IgD-negative memory B cell (primary cell): ENCODE results near the gene FAM209B. TPM values are rescaled to one million over a fixed set of nuclear protein-coding genes. Genes with fewer than 3 reads are reported as not detected.
"Not testable (repeated sequence)": the region's sequence is repeated elsewhere in the genome, so short reads cannot be mapped to it uniquely, and the experiment has no call there.

Experiments used
- H3K27ac Mint-ChIP-seq, 3 donors: one replicate each; pipeline ENCODE4 v1.8.0; 2020 to 2022; ENCODE audit warnings: mild to moderate bottlenecking in 3 of 3, mixed read lengths in 3 of 3, moderate library complexity in 1 of 3
- H3K27me3 Mint-ChIP-seq: one replicate; pipeline ENCODE4 v1.8.0; 2021; ENCODE audit warnings: mixed read lengths
- H3K36me3 Mint-ChIP-seq: one replicate; pipeline ENCODE4 v1.8.0; 2020; ENCODE audit warnings: mild to moderate bottlenecking, mixed read lengths
- H3K4me1 Mint-ChIP-seq, 3 donors: one replicate each; pipeline ENCODE4 v1.8.0; 2020 to 2022; ENCODE audit warnings: mixed read lengths in 3 of 3, mild to moderate bottlenecking in 1 of 3
- H3K4me3 Mint-ChIP-seq, 4 donors: one replicate each; pipeline ENCODE4 v1.8.0; 2020 to 2022; ENCODE audit warnings: mild to moderate bottlenecking in 4 of 4, mixed read lengths in 4 of 4, moderate library complexity in 3 of 4
- H3K9me3 Mint-ChIP-seq, 3 donors: one replicate each; pipeline ENCODE4 v1.8.0; 2020 to 2021; ENCODE audit warnings: mixed read lengths in 3 of 3, mild to moderate bottlenecking in 1 of 3
- polyA plus RNA-seq: library from polyadenylated mRNA; unstranded; fragments of 300-500 nt; fragmentation: Illumina TruSeq; gene quantifications from one replicate; pipeline ENCODE4 v1.2.3, GENCODE V29; 2021

Gene FAM209B
- polyA plus RNA-seq, 1 donor from 2014 or later, result 0.38 TPM

- not testable (repeated sequence) for H3K4me3 Mint-ChIP-seq, H3K4me1 Mint-ChIP-seq, H3K9me3 Mint-ChIP-seq, H3K27me3 Mint-ChIP-seq, H3K36me3 Mint-ChIP-seq, H3K27ac Mint-ChIP-seq
Observed at GRCh38 chr20:56564526-56564925, 31.5 kb downstream of the FAM209B start.

GRCh38 chr20:56565511-56565910, 32.5 kb downstream of the FAM209B start:
- H3K27ac Mint-ChIP-seq, result no peak overlapping the region
- H3K36me3 Mint-ChIP-seq, result peaks cover 5% of the 10 kb centered on the region
- no peaks in the 10 kb centered on the region for H3K4me1 Mint-ChIP-seq
- H3K27me3 Mint-ChIP-seq, result peaks cover 2% of the 10 kb centered on the region
- no peak overlapping the region for H3K4me3 Mint-ChIP-seq
- no peaks in the 10 kb centered on the region for H3K9me3 Mint-ChIP-seq

DNA sequence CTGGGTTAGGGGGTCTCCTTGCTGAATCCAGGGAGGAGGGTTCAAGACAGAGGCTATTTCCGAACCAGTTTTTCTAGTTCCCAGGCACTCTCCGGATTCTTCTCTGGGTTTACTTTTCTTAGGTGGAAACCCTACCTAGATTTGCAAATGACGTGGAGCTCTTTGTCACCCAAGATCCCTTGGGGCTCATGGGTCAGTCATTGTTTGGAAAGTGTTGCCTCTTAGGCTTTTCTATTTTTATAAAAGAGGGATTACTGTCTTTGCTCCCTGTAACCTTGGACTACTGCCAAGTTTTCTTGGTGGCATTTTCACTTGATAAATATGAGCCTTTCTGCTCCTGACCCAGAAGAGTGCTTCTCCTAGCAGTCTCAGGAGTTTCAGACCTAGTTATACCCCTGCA, 33.6 kb downstream of the FAM209B start:
- no peaks in the 10 kb centered on the region for H3K9me3 Mint-ChIP-seq
- H3K27ac Mint-ChIP-seq, result no peak overlapping the region
- H3K36me3 Mint-ChIP-seq, result peaks cover 5% of the 10 kb centered on the region
- H3K4me1 Mint-ChIP-seq, result no peaks in the 10 kb centered on the region
- peaks cover 5% of the 10 kb centered on the region for H3K27me3 Mint-ChIP-seq
- no peak overlapping the region for H3K4me3 Mint-ChIP-seq

DNA sequence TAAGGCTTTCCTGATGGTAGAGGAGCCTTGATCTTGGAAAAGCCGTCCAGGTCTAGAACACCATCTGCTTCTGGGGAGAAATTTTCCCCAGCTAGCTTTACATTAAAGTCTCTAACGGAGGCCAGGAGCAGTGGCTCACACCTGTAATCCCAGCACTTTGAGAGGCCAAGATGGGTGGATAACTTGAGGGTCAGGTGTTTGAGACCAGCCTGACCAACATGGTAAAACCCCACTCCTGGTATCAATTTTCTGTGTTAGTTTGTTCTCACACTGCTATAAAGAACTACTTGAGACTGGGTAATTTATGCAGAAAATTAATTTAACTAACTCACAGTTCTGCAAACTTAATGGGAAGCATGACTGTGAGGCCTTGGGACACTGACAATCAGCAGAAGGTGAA, 37.8 kb downstream of the FAM209B start:
- Mint-ChIP-seq H3K4me3 (no peak overlapping the region), H3K9me3 (no peaks in the 10 kb centered on the region), H3K36me3 (peaks cover 10% of the 10 kb centered on the region), H3K27ac (no peak overlapping the region), H3K4me1 (no peaks in the 10 kb centered on the region), H3K27me3 (peaks cover 7% of the 10 kb centered on the region)

DNA sequence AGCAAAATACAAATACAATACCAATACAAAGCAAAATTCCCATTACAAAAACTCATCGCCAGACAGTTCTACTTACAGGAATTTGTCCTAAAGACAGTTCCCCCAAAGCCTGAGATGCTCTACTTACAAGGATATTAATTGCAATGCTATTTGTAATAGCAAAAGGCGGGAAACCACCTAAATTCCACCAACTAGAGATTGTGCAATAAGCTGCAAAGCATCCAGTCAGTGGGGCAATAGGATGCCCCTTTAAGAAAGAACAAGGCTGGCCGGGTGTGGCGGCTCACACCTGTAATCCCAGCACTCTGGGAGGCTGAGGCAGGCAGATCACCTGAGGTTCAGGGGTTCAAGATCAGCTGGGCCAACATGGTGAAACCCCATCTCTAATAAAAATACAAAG, 39.1 kb downstream of the FAM209B start:
- no peak overlapping the region for H3K4me3 Mint-ChIP-seq
- peaks cover 7% of the 10 kb centered on the region for H3K27me3 Mint-ChIP-seq
- no peaks in the 10 kb centered on the region for H3K4me1 Mint-ChIP-seq
- peaks cover 0 to 1% (median 0%) of the 10 kb centered on the region in 3 donors for H3K9me3 Mint-ChIP-seq
- H3K36me3 Mint-ChIP-seq, result peaks cover 9% of the 10 kb centered on the region
- no peak overlapping the region for H3K27ac Mint-ChIP-seq

GRCh38 chr20:56573986-56574385, 40.9 kb downstream of the FAM209B start:
- peaks cover 11% of the 10 kb centered on the region for H3K27me3 Mint-ChIP-seq
- peaks cover 0 to 1% (median 0%) of the 10 kb centered on the region in 3 donors for H3K9me3 Mint-ChIP-seq
- no peak overlapping the region for H3K4me3 Mint-ChIP-seq
- peaks cover 9% of the 10 kb centered on the region for H3K36me3 Mint-ChIP-seq
- H3K4me1 Mint-ChIP-seq, result no peaks in the 10 kb centered on the region
- no peak overlapping the region for H3K27ac Mint-ChIP-seq

DNA sequence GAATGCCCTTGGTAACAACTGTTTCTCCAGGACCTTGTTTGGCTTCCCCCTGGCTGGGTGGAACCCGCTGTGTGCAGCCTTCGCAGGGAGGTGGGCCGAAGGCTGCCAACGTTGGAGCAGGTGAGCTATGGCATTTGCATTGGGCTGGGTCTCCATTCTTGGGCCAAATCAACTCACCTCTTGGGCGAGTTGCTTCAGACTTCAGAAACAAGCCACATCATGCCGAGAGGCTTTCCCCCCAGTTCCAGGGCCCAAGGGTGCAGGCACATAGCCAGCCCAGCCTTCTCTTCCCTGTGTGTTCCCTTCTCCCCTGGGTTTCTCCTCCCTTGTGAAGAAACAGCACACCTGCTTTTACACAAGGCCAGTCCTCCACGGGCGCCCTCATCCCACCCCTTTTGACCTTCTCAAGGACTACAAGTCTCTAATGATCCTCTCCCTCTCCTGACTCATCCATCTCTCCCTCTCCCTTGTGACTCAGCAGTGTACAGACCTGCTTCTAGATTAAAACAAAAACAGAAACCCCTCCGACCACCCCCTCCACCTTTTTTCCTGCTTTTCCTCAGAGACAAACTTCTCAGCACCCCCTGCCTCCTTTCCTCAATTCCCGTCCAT, 41.6 kb downstream of the FAM209B start:
- Mint-ChIP-seq H3K27ac (no peak overlapping the region), H3K9me3 (peaks cover 0 to 1% (median 0%) of the 10 kb centered on the region in 3 donors), H3K4me1 (no peaks in the 10 kb centered on the region), H3K4me3 (no peak overlapping the region), H3K27me3 (peaks cover 11% of the 10 kb centered on the region), H3K36me3 (peaks cover 9% of the 10 kb centered on the region)

- H3K4me3 Mint-ChIP-seq, result no peak overlapping the region
Observed at GRCh38 chr20:56575157-56575556, 42.1 kb downstream of the FAM209B start.

GRCh38 chr20:56575961-56576360, 42.9 kb downstream of the FAM209B start:
- H3K27ac Mint-ChIP-seq, result peak overlapping the region in 1 of 3 donors; percentile 38
- peaks cover 0 to 1% (median 0%) of the 10 kb centered on the region in 3 donors for H3K9me3 Mint-ChIP-seq
- H3K4me1 Mint-ChIP-seq, result no peaks in the 10 kb centered on the region
- H3K36me3 Mint-ChIP-seq, result peaks cover 9% of the 10 kb centered on the region
- H3K4me3 Mint-ChIP-seq, result no peak overlapping the region
- peaks cover 11% of the 10 kb centered on the region for H3K27me3 Mint-ChIP-seq

More at GRCh38 chr20:56575157-56575556, 42.1 kb downstream of the FAM209B start:
- H3K36me3 Mint-ChIP-seq, result peaks cover 9% of the 10 kb centered on the region
- H3K4me1 Mint-ChIP-seq, result no peaks in the 10 kb centered on the region
- peaks cover 0 to 1% (median 0%) of the 10 kb centered on the region in 3 donors for H3K9me3 Mint-ChIP-seq
- H3K27ac Mint-ChIP-seq, result no peak overlapping the region
- peaks cover 9% of the 10 kb centered on the region for H3K27me3 Mint-ChIP-seq

GRCh38 chr20:56579301-56579710, 46.3 kb downstream of the FAM209B start:
- H3K36me3 Mint-ChIP-seq, result peaks cover 6% of the 10 kb centered on the region
- H3K27ac Mint-ChIP-seq, result no peak overlapping the region
- no peak overlapping the region for H3K4me3 Mint-ChIP-seq
- H3K4me1 Mint-ChIP-seq, result no peaks in the 10 kb centered on the region
- peaks cover 0 to 1% (median 0%) of the 10 kb centered on the region in 3 donors for H3K9me3 Mint-ChIP-seq
- H3K27me3 Mint-ChIP-seq, result peaks cover 12% of the 10 kb centered on the region

GRCh38 chr20:56580226-56580625, 47.2 kb downstream of the FAM209B start:
- no peaks in the 10 kb centered on the region for H3K4me1 Mint-ChIP-seq
- no peak overlapping the region for H3K4me3 Mint-ChIP-seq
- H3K27me3 Mint-ChIP-seq, result peaks cover 12% of the 10 kb centered on the region
- no peak overlapping the region for H3K27ac Mint-ChIP-seq
- peaks cover 0 to 1% (median 0%) of the 10 kb centered on the region in 3 donors for H3K9me3 Mint-ChIP-seq
- peaks cover 4% of the 10 kb centered on the region for H3K36me3 Mint-ChIP-seq

DNA sequence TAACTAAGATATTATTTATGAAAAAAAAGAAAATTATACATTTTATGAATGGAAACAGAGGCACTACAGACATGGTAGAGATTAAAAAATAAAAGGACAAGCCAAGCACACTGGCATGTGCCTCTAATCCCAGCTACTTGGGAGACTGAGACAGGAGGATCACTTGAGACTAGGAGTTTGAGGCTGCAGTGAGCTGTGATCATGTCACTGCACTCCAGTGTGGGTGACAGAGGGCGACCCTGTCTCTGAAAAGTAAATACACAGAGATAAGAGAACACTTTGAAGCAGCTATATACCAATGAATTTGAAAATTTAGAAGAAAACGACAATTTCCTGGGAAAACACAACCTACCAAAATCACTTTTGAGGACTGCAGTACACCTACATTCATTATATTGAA, 48.7 kb downstream of the FAM209B start:
- no peaks in the 10 kb centered on the region for H3K36me3 Mint-ChIP-seq
- H3K27ac Mint-ChIP-seq, result no peak overlapping the region
- peaks cover 12% of the 10 kb centered on the region for H3K27me3 Mint-ChIP-seq
- H3K4me3 Mint-ChIP-seq, result no peak overlapping the region
- no peaks in the 10 kb centered on the region for H3K9me3 Mint-ChIP-seq
- H3K4me1 Mint-ChIP-seq, result no peaks in the 10 kb centered on the region

DNA sequence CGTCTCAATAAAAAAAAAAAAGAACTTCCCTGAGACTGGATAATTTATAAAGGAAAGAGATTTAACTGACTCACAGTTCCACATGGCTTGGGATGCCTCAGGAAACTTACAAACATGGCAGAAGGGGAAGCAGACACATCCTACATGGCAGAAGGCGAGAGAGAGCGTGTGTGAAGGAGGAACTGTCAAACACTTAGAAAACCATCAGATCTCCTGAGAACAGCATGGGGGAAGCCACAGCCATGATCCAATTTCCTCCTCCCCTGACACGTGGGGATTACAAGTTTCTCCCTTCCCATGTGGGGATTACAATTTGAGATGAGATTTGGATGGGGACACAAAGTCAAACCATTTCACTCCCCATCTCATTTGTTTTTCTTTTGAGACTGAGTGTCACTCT, 49.5 kb downstream of the FAM209B start:
- Mint-ChIP-seq H3K27me3 (peaks cover 11% of the 10 kb centered on the region), H3K4me1 (no peaks in the 10 kb centered on the region), H3K27ac (no peak overlapping the region), H3K4me3 (peak overlapping the region in 1 of 4 donors; percentile 76), H3K9me3 (no peaks in the 10 kb centered on the region), H3K36me3 (no peaks in the 10 kb centered on the region)

DNA sequence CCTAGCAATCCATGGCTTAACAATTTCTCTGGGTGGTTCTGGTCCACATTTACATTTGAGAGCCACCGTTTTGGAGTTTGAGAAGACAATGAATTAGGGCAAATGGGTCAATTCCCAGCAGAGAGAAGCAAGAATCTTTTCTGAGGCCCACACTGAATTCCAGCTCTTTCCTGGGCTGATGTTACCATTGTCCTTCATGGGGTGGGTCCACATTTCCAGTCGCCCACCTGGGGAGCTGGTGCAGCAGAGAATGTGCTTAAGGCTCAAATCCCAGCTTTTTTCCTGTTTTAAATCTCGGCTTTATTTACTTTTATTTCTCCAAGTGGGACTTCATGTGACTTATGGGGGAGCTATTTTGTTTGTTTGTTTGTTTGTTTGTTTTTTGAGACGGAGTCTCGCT, 51.9 kb downstream of the FAM209B start:
- no peak overlapping the region for H3K27ac Mint-ChIP-seq
- peaks cover 0 to 2% (median 0%) of the 10 kb centered on the region in 3 donors for H3K4me1 Mint-ChIP-seq
- peaks cover 8% of the 10 kb centered on the region for H3K27me3 Mint-ChIP-seq
- H3K9me3 Mint-ChIP-seq, result no peaks in the 10 kb centered on the region
- H3K36me3 Mint-ChIP-seq, result no peaks in the 10 kb centered on the region
- no peak overlapping the region for H3K4me3 Mint-ChIP-seq
